Bronchial epithelial cell (primary cell): ENCODE measurements around the gene HOXD10. TPM values are rescaled to one million over a fixed set of nuclear protein-coding genes. Genes with fewer than 3 reads are reported as not detected.

Experiments used
- DNase-seq: peaks from one replicate; pipeline ENCODE4 v3.0.0-alpha.2; 2010; ENCODE audit warnings: low read depth
- FAIRE-seq: peaks from 2 replicates; lab custom pipeline; 2011; peaks lifted over from hg19 to GRCh38; lab: Jason Lieb, UNC
- H3K27me3 ChIP-seq: 2 replicates; pipeline ENCODE4 v1.5.1; 2011; ENCODE audit warnings: low read length; ENCODE audit not compliant: control insufficient read depth, insufficient read depth
- H3K36me3 ChIP-seq: 2 replicates; pipeline ENCODE4 v1.5.1; 2011; ENCODE audit warnings: low read length; ENCODE audit not compliant: control insufficient read depth, insufficient read depth
- H3K4me3 ChIP-seq: 2 replicates; pipeline ENCODE4 v1.5.1; 2011; ENCODE audit warnings: mild to moderate bottlenecking, low read depth, low read length, control low read depth
- total RNA-seq: library from RNA; depleted of rRNA; stranded (reverse); fragments of >200 nt; gene quantifications from 2 replicates; pipeline ENCODE4 v1.2.1, GENCODE V29; 2014
- TF ChIP-seq, protein P1 (sequence below): IDR thresholded peaks from 2 replicates; pipeline ENCODE4 v1.5.1; 2011; ENCODE audit warnings: mild to moderate bottlenecking, moderate library complexity, low read length, control low read depth, inconsistent platforms; ENCODE audit not compliant: insufficient read depth, severe bottlenecking

The HOXD10 gene
- total RNA-seq: not detected in 2 replicates

DNA sequence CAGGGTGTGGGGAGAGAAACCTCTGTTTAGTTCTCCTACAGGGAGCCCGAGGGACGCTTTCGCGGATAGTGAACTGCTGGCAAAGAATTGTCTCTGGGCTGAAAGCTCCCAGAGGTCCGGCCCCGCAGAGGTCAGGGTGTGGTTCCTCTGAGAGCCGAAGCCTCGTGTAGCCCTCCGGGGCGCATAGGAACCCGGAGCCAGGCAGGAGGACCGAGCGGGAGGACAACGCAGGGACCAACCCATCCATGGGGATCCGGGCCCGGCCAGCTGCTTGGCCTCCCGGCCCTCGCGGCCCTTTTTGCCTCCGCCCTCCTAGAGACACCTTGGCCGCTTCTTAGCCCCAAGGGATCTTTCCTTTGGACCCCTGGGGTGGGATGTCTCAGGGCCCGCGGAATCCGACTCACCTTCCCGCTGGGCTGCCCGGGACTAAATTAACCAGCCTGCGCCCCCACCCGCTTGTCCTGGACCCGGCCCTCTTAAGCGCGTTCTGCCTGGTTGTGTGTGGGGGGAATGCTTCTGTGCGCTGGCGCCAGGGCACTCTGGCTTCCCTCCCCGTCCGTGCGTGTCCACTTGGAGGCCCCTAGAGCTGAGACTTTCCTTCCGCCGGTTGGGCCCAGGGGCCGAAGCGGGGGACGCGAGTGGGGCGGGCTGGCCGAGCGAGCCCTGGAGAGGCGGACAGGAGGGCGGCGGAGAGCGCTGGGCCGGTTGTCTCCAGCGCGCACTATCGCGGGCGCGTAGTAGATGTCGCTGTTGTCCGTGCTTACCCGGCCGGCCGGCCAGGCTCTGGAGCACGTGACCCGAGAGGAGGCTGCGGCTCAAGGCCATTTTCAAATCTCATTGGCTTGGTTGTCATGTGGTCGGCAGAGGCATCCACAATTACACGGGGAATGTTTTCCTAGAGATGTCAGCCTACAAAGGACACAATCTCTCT is at the start of gene HOXD10:
Gene HOXD10, plus strand, starts transcription at position 896 of the 931 bp plus-strand sequence. CDS start 56 bp downstream, outside the sequence.
- H3K27me3 ChIP-seq: peaks cover 81% of the 10 kb centered on the region
- no peak within 1 kb of the TSS for H3K4me3 ChIP-seq
- FAIRE-seq (no peak), DNase-seq (no peak)
- no peaks in the 10 kb centered on the region for H3K36me3 ChIP-seq
- TF ChIP-seq, protein P1, sequence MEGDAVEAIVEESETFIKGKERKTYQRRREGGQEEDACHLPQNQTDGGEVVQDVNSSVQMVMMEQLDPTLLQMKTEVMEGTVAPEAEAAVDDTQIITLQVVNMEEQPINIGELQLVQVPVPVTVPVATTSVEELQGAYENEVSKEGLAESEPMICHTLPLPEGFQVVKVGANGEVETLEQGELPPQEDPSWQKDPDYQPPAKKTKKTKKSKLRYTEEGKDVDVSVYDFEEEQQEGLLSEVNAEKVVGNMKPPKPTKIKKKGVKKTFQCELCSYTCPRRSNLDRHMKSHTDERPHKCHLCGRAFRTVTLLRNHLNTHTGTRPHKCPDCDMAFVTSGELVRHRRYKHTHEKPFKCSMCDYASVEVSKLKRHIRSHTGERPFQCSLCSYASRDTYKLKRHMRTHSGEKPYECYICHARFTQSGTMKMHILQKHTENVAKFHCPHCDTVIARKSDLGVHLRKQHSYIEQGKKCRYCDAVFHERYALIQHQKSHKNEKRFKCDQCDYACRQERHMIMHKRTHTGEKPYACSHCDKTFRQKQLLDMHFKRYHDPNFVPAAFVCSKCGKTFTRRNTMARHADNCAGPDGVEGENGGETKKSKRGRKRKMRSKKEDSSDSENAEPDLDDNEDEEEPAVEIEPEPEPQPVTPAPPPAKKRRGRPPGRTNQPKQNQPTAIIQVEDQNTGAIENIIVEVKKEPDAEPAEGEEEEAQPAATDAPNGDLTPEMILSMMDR: no peak

DNA sequence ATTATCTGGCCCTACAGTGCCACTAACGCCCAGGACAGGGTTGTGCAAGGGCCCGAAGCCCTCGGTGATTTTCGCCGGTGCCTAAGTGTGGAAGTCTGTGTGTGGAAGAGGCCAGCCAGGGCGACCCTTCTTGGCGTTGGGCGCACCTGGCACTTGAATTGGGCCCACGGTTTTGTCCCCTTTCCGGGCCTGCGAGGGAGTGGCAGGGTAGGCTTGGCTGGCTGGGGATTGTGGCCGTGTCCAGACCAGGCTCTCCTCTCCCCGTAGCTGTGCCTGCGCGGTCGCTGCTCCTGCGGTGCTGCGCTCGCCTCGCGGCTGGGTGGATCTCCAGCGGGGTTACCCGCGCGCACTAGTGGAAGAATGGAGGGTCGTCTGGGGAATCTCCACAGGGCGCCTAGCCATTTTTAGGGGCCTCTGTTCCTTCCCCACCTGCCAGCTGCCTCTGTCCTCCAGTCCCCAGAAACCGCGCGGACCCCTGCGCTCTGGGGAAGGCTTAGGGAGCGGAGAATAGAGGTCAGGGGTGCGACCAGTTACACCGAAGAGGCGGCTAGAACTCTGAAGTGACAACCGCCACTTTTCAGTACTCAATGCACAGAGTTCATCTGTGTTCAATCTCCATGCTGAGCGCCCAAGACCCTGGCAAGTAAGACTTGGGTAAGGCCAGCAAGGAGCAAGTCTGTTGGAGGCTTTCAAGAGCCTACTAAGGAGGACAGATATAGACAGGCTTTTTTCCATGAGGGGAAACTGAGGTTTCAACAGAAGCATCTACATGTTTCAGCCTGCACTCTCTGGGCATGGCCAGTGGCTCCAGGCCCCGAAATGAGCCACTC is 48.8 kb upstream of the HOXD10 start:
- H3K4me3 ChIP-seq: no peak overlapping the region
- no peaks in the 10 kb centered on the region for H3K36me3 ChIP-seq
- FAIRE-seq: no peak
- TF ChIP-seq, protein P1: no peak
- no peak for DNase-seq
- peaks cover 52% of the 10 kb centered on the region for H3K27me3 ChIP-seq

DNA sequence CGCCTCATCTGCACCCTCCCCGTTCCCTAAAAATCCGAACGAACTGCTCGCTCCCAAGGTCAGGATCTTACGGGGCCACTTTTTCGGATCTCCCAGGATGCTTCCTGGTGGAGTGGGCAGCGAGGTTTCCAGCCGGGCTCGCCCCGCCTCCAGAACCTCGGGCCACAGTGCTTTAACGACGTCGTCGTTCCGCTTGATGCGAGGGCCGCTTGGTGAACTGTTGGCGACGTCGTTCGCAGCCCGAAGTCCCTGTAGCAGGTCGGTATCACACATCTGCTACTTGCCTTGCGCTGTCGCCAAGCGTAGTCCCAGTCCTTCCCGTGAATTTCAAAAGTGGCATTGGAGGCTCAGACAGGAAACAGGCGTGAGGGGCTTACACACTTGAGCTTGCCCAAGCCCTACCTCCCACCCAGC is 48.2 kb upstream of the HOXD10 start:
- Histone ChIP-seq H3K36me3 (no peaks in the 10 kb centered on the region), H3K4me3 (no peak overlapping the region), H3K27me3 (peaks cover 58% of the 10 kb centered on the region)
- DNase-seq: no peak
- TF ChIP-seq, protein P1: no peak
- FAIRE-seq: no peak

DNA sequence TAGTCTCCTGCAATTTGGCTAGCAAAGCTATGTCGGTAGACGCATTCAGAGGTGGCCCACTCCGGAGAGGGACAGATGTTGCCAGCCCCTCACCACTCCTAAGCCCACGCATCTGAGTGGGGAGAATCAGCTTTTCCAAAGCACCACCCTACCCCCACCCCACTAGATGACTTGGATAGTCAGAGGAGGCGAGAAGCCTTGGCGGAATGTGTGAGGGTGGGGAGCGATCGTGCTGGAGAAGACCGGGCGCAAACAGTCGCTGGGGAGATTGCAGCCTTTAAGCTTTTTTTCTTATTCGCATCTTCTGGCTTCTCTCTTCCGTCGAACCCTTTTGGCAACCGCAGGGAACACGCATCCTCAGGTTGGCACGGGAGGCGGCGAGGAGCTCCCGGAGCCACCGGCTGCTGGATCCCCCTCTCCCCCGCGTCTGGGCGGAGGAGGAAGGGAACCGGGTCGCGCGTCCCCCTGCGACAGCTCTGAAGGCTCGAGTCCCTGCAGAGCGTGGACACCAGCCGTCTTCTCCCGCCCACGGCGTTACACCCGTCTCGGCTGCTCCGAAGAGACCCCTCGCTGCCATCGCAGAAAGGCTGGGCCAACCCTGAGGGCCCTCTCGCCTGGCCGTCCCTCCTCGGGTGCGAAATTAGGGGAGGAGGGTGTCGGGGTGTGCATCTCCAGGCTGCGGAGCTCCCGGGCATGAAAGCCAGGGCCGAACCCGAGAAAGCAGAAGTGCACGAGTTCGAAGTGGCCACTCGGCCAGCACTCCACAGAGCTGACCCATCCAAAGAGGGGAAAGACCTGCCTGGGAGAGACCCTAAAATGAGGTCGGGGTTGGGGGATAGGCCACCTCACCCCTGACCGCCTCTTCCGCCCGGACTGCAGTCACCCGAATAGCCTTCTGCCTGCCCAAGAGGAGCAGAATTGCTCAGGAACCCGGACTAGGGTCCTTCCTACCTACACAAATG is 45.0 kb upstream of the HOXD10 start:
- DNase-seq (no peak), FAIRE-seq (no peak)
- H3K4me3 ChIP-seq: no peak overlapping the region
- H3K36me3 ChIP-seq: no peaks in the 10 kb centered on the region
- peaks cover 74% of the 10 kb centered on the region for H3K27me3 ChIP-seq
- TF ChIP-seq, protein P1: no peak

DNA sequence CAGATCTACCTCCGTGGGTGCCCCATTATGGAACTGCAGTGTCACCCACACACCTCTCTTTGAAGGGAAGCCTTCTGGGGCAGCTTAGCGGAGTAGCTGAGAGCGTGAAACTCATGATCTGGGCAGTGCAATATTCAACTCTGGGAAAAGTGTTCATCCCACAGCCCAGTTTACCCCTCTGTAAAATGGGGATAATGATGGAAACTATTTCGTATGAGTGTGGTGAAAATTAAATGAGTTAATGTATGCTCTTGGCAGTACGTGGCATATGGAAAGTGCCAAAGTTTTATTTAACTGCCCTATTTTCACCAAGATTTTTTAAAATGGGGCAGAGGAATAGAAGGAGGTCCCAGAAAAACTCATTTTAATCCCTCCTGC is 44.3 kb upstream of the HOXD10 start:
- H3K4me3 ChIP-seq: no peak overlapping the region
- H3K27me3 ChIP-seq: peaks cover 73% of the 10 kb centered on the region
- no peak for DNase-seq
- FAIRE-seq: no peak
- TF ChIP-seq, protein P1: no peak
- no peaks in the 10 kb centered on the region for H3K36me3 ChIP-seq
